ENCODE results near the gene FYN.

FYN gene

GRCh38 chr6:111870051-111870741 is 3.1 kb downstream of the FYN start:
- DNase-seq (ENCODE audit: low read depth): peak; percentile 15
- H3K4me3 ChIP-seq (ENCODE audit: low read depth, low read length): no peak overlapping the region
- TF ChIP-seq POLR2A (IDR thresholded peaks at IDR 0.05; ENCODE audit: extremely low read depth, insufficient read length) (no peak), CTCF (IDR thresholded peaks at IDR 0.05; ENCODE audit: low read depth, low read length) (no peak), MYC (IDR thresholded peaks at IDR 0.05; ENCODE audit: low read depth, low read length) (no peak)
- TF ChIP-seq, protein P1, sequence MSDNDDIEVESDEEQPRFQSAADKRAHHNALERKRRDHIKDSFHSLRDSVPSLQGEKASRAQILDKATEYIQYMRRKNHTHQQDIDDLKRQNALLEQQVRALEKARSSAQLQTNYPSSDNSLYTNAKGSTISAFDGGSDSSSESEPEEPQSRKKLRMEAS (IDR thresholded peaks at IDR 0.05; ENCODE audit: low read depth, low read length): no peak

DNA sequence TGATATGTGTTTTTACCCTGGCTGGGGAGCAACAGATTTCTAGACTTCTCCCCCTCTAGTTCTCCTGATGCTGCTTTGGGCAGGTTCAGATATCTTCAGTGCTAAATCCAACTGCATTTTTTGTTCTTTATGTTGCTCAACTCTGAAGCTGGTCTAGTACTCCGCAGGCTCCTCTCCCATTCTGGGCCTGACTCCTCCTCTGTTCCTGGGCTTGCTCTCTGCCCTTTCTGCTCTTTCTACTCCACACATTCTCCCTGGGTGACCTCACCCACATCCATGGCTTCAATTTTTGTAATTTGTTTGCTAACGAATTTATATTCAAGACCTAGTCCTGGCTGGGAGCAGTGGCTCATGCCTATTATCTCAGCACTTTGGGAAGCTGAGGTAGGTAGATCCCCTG is 6.4 kb downstream of the FYN start:
- no peak for DNase-seq (ENCODE audit: low read depth)
- TF ChIP-seq CTCF (IDR thresholded peaks at IDR 0.05; ENCODE audit: low read depth, low read length): no peak
- TF ChIP-seq, protein P1 (IDR thresholded peaks at IDR 0.05; ENCODE audit: low read depth, low read length): no peak
- no peak overlapping the region for H3K4me3 ChIP-seq (ENCODE audit: low read depth, low read length)

GRCh38 chr6:111865909-111866546 is 7.2 kb downstream of the FYN start:
- no peak for DNase-seq (ENCODE audit: low read depth)
- H3K4me3 ChIP-seq (ENCODE audit: low read depth, low read length): no peak overlapping the region
- TF ChIP-seq, protein P1 (IDR thresholded peaks at IDR 0.05; ENCODE audit: low read depth, low read length): no peak
- TF ChIP-seq CTCF (IDR thresholded peaks at IDR 0.05; ENCODE audit: low read depth, low read length) (no peak), POLR2A (IDR thresholded peaks at IDR 0.05; ENCODE audit: extremely low read depth, insufficient read length) (no peak), MYC (IDR thresholded peaks at IDR 0.05; ENCODE audit: low read depth, low read length) (no peak)

DNA sequence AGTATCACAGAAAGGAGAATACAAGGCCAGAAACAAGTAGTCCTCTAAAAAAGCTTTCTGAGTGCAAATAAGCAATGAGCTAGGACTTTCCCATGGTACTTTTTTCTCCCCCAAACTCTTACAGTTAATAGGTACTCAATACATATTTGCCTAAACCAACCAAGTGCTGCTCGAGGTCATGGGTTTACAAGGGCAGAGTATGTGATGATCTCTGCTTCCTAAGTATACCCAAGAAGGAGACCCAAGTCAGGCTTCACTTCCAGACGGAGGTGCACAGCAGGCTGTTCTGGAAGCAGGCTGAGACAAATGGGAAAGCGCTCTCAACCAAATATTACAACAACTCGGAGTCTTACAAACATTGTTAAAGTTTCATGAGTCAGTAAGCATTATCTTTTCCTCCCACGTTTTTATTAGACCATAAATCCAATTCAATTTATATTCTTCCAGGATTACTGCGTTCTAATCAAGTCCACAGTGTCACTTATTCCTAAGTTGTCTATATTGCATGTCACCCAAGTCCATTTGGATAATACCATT is 8.1 kb downstream of the FYN start:
- DNase-seq (ENCODE audit: low read depth): no peak
- TF ChIP-seq MYC (IDR thresholded peaks at IDR 0.05; ENCODE audit: low read depth, low read length): no peak
- TF ChIP-seq, protein P1 (IDR thresholded peaks at IDR 0.05; ENCODE audit: low read depth, low read length): no peak

DNA sequence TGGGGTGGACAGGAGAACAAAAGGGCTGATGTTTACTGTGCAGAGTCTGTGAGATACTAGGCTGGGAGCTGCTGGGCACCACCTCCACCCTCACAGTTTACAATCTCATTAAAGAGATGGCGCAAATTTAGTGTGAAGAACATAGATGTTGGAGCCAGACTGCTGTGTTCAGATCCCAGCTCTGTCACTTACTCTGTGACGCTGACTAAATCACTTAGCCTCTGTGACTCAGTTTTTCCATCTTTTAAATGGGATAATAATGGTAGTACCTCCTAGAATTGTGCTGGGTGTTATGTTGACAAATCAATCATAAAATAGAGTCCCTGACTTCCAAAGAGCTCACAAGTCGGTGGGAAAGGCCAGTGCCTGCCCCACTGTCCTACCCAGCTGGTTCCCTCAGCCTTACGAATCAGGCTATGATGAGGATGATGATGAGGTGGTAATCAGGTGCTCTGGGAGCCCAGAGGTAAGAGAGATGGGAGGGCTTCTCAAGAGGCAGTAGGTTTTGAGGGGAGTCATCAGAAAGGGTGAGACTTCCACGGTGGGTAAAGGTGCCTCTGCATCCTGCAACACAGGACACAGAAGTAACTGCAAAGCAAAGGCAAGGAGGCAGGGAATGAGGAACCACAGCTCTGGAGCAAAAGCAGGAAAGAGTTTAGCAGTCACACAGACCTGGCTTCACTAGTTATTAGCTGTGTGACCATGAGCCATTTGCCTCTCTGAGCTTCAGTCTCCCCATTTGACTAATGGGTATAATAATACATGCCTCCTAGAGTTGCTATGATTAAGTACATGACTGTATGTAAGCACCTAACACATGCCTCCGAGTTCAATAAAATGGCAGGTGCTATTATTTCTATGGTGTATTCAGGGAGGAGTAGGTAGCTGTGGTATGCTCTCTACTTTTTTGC is 8.9 kb downstream of the FYN start:
- TF ChIP-seq, protein P1 (IDR thresholded peaks at IDR 0.05; ENCODE audit: low read depth, low read length): no peak
- TF ChIP-seq CTCF (IDR thresholded peaks at IDR 0.05; ENCODE audit: low read depth, low read length): no peak
- TF ChIP-seq MYC (IDR thresholded peaks at IDR 0.05; ENCODE audit: low read depth, low read length): no peak
- TF ChIP-seq POLR2A (IDR thresholded peaks at IDR 0.05; ENCODE audit: extremely low read depth, insufficient read length): no peak
- H3K4me3 ChIP-seq (ENCODE audit: low read depth, low read length): no peak overlapping the region
- no peak for DNase-seq (ENCODE audit: low read depth)

More for the DNA sequence above, 8.1 kb downstream of the FYN start:
- H3K4me3 ChIP-seq (ENCODE audit: low read depth, low read length): no peak overlapping the region
